HCT116 (cell line): ENCODE data around the gene CIRBP. TPM values are rescaled to one million over a fixed set of nuclear protein-coding genes. Genes with fewer than 3 reads are reported as not detected.

Source experiments
- ATAC-seq: fragments of 200-7000 bp; cut with Tn5 transposase; 2 replicates; pipeline ENCODE4 v1.9.1; 2020; ENCODE audit warnings: mild to moderate bottlenecking, moderate library complexity
- BruUV-seq: library from RNA; stranded (reverse); fragments of 400-500 nt; replicated peaks from 2 replicates; lab custom pipeline; 2021; lab: Mats Ljungman, UMichigan
- CTCF ChIA-PET: fragments of 300-600 bp; sonication (Branson Sonifier 250); formaldehyde crosslinking; loops from one replicate; lab custom pipeline; 2021; ENCODE audit warnings: antibody characterized with exemption; lab: Charles Lee
- POLR2A ChIA-PET: fragments of 300-600, 350-600 bp; sonication (Branson Sonifier 250); formaldehyde crosslinking; loops from one replicate; lab custom pipeline; 2021; ENCODE audit warnings: antibody characterized with exemption; lab: Charles Lee
- RAD21 ChIA-PET, 2 experiments: fragments of 300-600 bp; sonication (Branson Sonifier 250); formaldehyde crosslinking; loops; one replicate each; lab custom pipeline; 2023; ENCODE audit warnings: low total read pairs in 2 of 2; ENCODE audit not compliant: uncharacterized antibody in 2 of 2, unreplicated experiment in 2 of 2, low non-redundant PET in 1 of 2; lab: Charles Lee
- DNase-seq: peaks from one replicate; pipeline ENCODE4 v3.0.0-alpha.2; 2010; ENCODE audit warnings: low read depth, low spot score
- H2AFZ ChIP-seq: fragments of 200-600 bp; shearing (Covaris generic), sonication (generic); 2 replicates; pipeline ENCODE4 v1.6.1; 2017; ENCODE audit warnings: low read depth, mixed run types, mixed read lengths, antibody characterized with exemption, low read length; ENCODE audit not compliant: poor library complexity, severe bottlenecking
- H3K27ac ChIP-seq: 2 replicates; pipeline ENCODE4 v1.5.1; 2012; ENCODE audit warnings: low read depth, low read length
- H3K27me3 ChIP-seq: fragments of 200-600 bp; sonication (generic); 2 replicates; pipeline ENCODE4 v1.6.1; 2016; ENCODE audit warnings: mixed run types, low read length, mixed read lengths; ENCODE audit not compliant: insufficient read depth
- H3K36me3 ChIP-seq, 2 experiments: fragments of 200-500 bp in 1 of 2; fragments of 200-600 bp in 1 of 2; sonication (Bioruptor generic) in 1 of 2; sonication (generic) in 1 of 2; 2 replicates each; pipeline versions ENCODE4 v1.5.1 to v1.6.1; 2014 to 2016; ENCODE audit warnings: low read length in 2 of 2, inconsistent platforms in 1 of 2, mixed read lengths in 1 of 2, mixed run types in 1 of 2; ENCODE audit not compliant: insufficient read depth in 2 of 2, control insufficient read depth in 1 of 2
- H3K4me1 ChIP-seq, 2 experiments: fragments of 200-600 bp in 1 of 2; sonication (generic) in 1 of 2; 2 replicates each; pipeline versions ENCODE4 v1.5.1 to v1.6.1; 2012 to 2017; ENCODE audit warnings: low read length in 2 of 2, inconsistent platforms in 1 of 2, mild to moderate bottlenecking in 1 of 2, mixed read lengths in 1 of 2, mixed run types in 1 of 2, moderate library complexity in 1 of 2; ENCODE audit not compliant: insufficient read depth in 2 of 2, control insufficient read depth in 1 of 2
- H3K4me2 ChIP-seq: fragments of 200-600 bp; sonication (generic); 2 replicates; pipeline ENCODE4 v1.6.1; 2017; ENCODE audit warnings: mixed run types, low read length, mixed read lengths
- H3K4me3 ChIP-seq, 2 experiments: fragments of 200-600 bp in 1 of 2; sonication (generic) in 1 of 2; replicated peaks in 1 of 2; 2 replicates each; pipeline ENCODE4 v1.5.1; 2011 to 2016; ENCODE audit warnings: low read length in 2 of 2, control low read depth in 1 of 2, low read depth in 1 of 2, mild to moderate bottlenecking in 1 of 2, mixed read lengths in 1 of 2, mixed run types in 1 of 2
- H3K79me2 ChIP-seq: fragments of 200-600 bp; sonication (generic); 2 replicates; pipeline ENCODE4 v1.6.1; 2017; ENCODE audit warnings: mild to moderate bottlenecking, mixed run types, low read length, moderate library complexity, mixed read lengths; ENCODE audit not compliant: insufficient read depth
- H3K9ac ChIP-seq: fragments of 200-600 bp; sonication (generic); 2 replicates; pipeline ENCODE4 v1.6.1; 2016; ENCODE audit warnings: low read length, mixed read lengths
- H3K9me2 ChIP-seq: fragments of 200-600 bp; sonication (generic), shearing (Covaris generic); 2 replicates; pipeline ENCODE4 v1.6.1; 2017; ENCODE audit warnings: mixed run types, mild to moderate bottlenecking, moderate library complexity; ENCODE audit not compliant: insufficient read depth
- H3K9me3 ChIP-seq, 2 experiments: fragments of 200-500 bp in 1 of 2; fragments of 200-600 bp in 1 of 2; sonication (Bioruptor generic) in 1 of 2; sonication (generic) in 1 of 2; 2 replicates each; pipeline ENCODE4 v1.6.1; 2014 to 2017; ENCODE audit warnings: low read length in 2 of 2, mixed read lengths in 2 of 2, inconsistent platforms in 1 of 2, low read depth in 1 of 2, mild to moderate bottlenecking in 1 of 2, mixed run types in 1 of 2, moderate library complexity in 1 of 2; ENCODE audit not compliant: control insufficient read depth in 1 of 2, insufficient read depth in 1 of 2
- H4K20me1 ChIP-seq: fragments of 200-600 bp; sonication (generic), shearing (Covaris generic); 2 replicates; pipeline ENCODE4 v1.6.1; 2017; ENCODE audit warnings: mixed run types, mild to moderate bottlenecking, moderate library complexity; ENCODE audit not compliant: insufficient read depth
- EZH2phosphoT487 ChIP-seq: fragments of 200-600 bp; IDR thresholded peaks from 2 replicates; pipeline ENCODE4 v1.6.1; 2018; ENCODE audit warnings: antibody characterized with exemption, borderline replicate concordance
- POLR2AphosphoS5 ChIP-seq: IDR thresholded peaks from 2 replicates; pipeline ENCODE4 v1.6.1; 2011; ENCODE audit warnings: mild to moderate bottlenecking, low read depth, low read length, moderate library complexity
- TCF7L2 ChIP-seq: IDR thresholded peaks from 2 replicates; pipeline ENCODE4 v1.7.0; 2011; ENCODE audit warnings: borderline replicate concordance, inconsistent platforms; ENCODE audit not compliant: insufficient read depth, insufficient read length; ENCODE audit errors: extremely low read depth
- ZFX ChIP-seq: fragments of 450-650 bp; IDR thresholded peaks from 2 replicates; pipeline ENCODE4 v1.6.1; 2017
- intact Hi-C: fragments of 100-400 bp; cut with micrococcal nuclease; formaldehyde crosslinking; loops from 2 replicates; pipeline ENCODE4 v1.10.0; 2022
- total RNA-seq: library from RNA; stranded (reverse); gene quantifications from one replicate; pipeline ENCODE4 v1.2.1, GENCODE V29; 2021; ENCODE audit not compliant: unreplicated experiment
- TF ChIP-seq, protein P1 (sequence below): IDR thresholded peaks from 2 replicates; pipeline ENCODE4 v1.6.1; 2011; ENCODE audit warnings: mild to moderate bottlenecking, low read length, moderate library complexity; ENCODE audit not compliant: insufficient replicate concordance; ENCODE audit errors: extremely low read depth

The CIRBP gene
- total RNA-seq, 1 experiment from 2014 or later, result 276 TPM

DNA sequence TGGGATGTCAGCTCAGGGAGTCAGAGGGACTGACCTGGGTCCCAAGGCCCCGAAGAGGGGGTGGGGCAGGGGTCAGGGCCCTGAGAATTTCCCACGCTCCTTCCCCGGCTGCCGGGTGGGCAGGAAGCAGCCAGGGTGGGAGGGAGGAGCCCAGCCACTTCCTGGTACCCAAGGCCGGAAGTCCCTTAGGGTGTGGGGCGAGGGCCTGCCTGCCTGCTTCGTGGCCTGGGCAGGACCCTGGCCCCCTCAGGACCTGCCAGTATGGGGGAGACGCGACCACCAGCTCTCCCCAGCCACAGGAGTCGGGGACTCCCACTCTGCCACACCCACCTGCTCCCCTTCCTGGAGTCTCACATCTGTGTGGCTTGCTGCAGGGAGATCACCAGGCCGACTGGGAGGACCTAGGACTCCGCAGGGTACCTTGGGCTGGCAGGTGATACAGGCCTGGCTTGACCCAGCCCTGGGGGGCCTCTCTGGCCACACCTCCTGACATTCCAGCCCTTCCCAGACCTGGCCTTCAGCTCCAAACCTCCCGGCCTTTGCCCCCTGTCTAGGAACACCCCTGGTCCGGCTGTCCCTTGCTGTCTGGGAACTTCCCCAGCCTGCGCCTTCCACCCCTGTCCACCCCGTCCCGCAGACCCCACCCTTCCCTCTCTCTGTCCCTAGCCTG lies 9.8 kb upstream of the CIRBP start:
- Histone ChIP-seq H3K9ac (peak overlapping the region; percentile 65), H2AFZ (no peak overlapping the region), H3K27ac (peak overlapping the region; percentile 90), H3K36me3 (peaks cover 20 to 31% of the 10 kb centered on the region in 2 experiments), H3K9me3 (no peaks in the 10 kb centered on the region), H3K9me2 (no peaks in the 10 kb centered on the region), H3K4me2 (peak overlapping the region; percentile 76), H3K27me3 (no peaks in the 10 kb centered on the region), H3K79me2 (peaks cover 47% of the 10 kb centered on the region), H3K4me1 (peaks cover 44 to 94% of the 10 kb centered on the region in 2 experiments), H4K20me1 (no peaks in the 10 kb centered on the region), H3K4me3 (peak overlapping the region; percentile 31 to 41)
- CTCF ChIA-PET, result interaction anchor here (0.8 kb wide), 1 partner anchor 15 kb away, joined by 3 read pairs; no protein-coding TSS in a partner anchor
- RAD21 ChIA-PET, result interaction anchor here in 1 of 2 experiments (0.6 to 1.0 kb wide), 2 partner anchors 8 to 15 kb away, joined by 3 to 5 read pairs; no protein-coding TSS in a partner anchor
- POLR2A ChIA-PET, result interaction anchor here (0.7 to 4.4 kb wide), 3 partner anchors 10 to 709 kb away, joined by 3 to 54 read pairs (median 5); partner anchors contain the start of gene CIRBP
- ATAC-seq (peak; percentile 51), DNase-seq (no peak)
- BruUV-seq, result TSS peak; percentile 88
- TF ChIP-seq TCF7L2 (peak; percentile 17), ZFX (peak; percentile 43; the same call in 1 of the 2 replicates), POLR2AphosphoS5 (peak; percentile 94), EZH2phosphoT487 (no peak)
- TF ChIP-seq, protein P1, sequence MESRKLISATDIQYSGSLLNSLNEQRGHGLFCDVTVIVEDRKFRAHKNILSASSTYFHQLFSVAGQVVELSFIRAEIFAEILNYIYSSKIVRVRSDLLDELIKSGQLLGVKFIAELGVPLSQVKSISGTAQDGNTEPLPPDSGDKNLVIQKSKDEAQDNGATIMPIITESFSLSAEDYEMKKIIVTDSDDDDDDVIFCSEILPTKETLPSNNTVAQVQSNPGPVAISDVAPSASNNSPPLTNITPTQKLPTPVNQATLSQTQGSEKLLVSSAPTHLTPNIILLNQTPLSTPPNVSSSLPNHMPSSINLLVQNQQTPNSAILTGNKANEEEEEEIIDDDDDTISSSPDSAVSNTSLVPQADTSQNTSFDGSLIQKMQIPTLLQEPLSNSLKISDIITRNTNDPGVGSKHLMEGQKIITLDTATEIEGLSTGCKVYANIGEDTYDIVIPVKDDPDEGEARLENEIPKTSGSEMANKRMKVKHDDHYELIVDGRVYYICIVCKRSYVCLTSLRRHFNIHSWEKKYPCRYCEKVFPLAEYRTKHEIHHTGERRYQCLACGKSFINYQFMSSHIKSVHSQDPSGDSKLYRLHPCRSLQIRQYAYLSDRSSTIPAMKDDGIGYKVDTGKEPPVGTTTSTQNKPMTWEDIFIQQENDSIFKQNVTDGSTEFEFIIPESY, result peak; percentile 51
- intact Hi-C loops, result no loop called here
